Cardiac fibroblast (primary cell): ENCODE results near the gene NLRP6.

Source experiments
- DNase-seq, 2 donors: peaks; one replicate each; pipeline versions ENCODE4 v3.0.0 to v3.0.0-alpha.2; 2010; ENCODE audit warnings: low read depth in 2 of 2
- H3K4me3 ChIP-seq, 2 donors: replicated peaks in 1 of 2; 1 replicate in 1 of 2; 2 replicates in 1 of 2; pipeline ENCODE4 v1.5.1; 2011; ENCODE audit warnings: low read depth in 2 of 2, low read length in 2 of 2, mild to moderate bottlenecking in 2 of 2, moderate library complexity in 1 of 2
- TF ChIP-seq, protein P1 (sequence below): IDR thresholded peaks from one replicate; pipeline ENCODE4 v1.5.1; 2011; ENCODE audit warnings: low read depth, mild to moderate bottlenecking, low read length, inconsistent platforms

Gene NLRP6

DNA sequence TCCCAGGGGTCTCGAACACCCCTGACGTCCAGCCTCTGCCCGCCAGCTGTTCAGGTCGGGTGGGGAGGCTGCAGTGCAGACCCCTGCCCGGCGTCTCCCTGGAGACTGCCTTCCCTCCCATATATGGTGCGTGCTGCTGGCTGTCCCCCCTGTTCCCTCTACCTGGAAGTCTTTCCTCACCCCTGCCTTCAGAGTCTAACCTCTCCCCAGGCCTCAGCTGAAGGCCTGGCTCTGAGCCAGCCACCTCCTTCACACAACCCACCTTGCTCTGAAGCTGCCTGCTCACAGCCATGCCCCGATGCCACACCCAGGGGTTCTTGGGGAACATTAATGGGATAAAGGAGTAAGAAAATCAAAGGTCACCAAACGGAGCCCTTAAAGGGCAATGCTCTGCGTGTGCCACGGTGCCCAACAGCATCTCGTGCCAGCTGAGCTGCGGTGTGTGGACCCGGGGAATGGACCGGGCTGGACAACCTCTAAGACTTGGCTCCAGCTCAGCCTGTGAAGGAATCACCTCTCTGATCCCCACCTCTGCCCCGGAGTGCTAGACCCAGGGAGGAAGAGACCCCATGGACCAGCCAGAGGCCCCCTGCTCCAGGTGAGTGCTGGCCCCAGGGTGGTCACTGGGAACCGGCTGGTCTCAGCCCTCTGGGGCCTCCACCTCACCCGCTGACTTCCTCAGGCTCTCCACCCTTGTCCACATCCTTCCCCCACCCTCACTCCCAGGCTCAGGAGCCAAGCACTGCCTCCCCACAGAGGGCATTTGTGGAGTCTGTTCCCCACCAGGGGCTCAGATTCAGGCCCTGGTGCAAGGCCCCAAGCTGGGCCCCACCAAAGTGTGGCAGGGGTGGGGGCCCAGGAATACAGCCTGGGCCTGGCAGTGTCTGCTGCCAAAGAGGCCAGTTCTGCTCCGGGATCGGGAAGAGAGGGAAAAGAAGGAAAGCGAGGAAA lies at the start of gene NLRP6:
TSS of gene NLRP6 (plus strand) at position 407 of the 951 bp plus-strand sequence. CDS start at position 570, 163 bp downstream.
- no peak within 1 kb of the TSS for H3K4me3 ChIP-seq
- no peak for DNase-seq
- TF ChIP-seq, protein P1, sequence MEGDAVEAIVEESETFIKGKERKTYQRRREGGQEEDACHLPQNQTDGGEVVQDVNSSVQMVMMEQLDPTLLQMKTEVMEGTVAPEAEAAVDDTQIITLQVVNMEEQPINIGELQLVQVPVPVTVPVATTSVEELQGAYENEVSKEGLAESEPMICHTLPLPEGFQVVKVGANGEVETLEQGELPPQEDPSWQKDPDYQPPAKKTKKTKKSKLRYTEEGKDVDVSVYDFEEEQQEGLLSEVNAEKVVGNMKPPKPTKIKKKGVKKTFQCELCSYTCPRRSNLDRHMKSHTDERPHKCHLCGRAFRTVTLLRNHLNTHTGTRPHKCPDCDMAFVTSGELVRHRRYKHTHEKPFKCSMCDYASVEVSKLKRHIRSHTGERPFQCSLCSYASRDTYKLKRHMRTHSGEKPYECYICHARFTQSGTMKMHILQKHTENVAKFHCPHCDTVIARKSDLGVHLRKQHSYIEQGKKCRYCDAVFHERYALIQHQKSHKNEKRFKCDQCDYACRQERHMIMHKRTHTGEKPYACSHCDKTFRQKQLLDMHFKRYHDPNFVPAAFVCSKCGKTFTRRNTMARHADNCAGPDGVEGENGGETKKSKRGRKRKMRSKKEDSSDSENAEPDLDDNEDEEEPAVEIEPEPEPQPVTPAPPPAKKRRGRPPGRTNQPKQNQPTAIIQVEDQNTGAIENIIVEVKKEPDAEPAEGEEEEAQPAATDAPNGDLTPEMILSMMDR: no peak

- DNase-seq: no peak
- H3K4me3 ChIP-seq: no peak overlapping the region
- TF ChIP-seq, protein P1: no peak
These were observed 47.8 kb upstream of the NLRP6 start for GRCh38 chr11:230431-230830.

DNA sequence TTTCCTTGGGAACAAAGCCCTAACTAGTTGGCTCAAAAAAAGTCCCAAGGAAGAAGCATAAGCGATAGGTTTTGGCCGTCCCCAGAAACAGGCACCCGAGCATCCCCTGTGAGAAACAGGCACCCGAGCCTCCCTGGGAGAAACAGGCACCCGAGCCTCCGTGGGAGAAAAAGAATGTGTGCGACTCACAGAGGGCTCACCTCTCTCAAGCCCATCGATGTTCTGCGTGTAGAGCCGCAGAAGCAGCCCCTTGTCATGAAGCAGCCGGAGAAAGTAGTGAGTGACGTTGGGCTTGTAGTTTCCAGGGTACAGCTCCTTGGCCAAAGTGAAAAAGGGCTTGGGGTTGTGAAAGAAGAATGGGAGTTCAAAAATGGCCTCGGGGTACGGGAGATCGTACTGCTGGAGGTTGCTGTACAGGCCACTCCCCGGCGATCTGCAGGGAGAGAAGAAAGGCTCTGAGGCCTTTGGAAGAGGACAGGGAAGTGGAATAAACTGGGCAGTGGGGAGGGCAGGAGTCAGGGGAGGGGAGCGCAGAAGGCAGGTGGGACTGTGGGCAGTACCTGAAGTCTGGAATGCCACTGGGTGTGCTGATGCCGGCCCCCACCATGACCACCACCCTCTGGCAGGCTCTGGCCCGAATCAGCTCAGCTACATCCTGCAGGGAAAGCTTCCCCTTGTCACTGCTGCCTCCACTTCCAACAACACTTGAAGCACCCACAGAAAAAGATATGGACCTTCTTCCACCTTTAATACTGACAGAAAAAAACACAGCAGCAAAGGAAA lies 45.2 kb upstream of the NLRP6 start:
- DNase-seq: no peak
- no peak overlapping the region for H3K4me3 ChIP-seq
- TF ChIP-seq, protein P1: no peak

DNA sequence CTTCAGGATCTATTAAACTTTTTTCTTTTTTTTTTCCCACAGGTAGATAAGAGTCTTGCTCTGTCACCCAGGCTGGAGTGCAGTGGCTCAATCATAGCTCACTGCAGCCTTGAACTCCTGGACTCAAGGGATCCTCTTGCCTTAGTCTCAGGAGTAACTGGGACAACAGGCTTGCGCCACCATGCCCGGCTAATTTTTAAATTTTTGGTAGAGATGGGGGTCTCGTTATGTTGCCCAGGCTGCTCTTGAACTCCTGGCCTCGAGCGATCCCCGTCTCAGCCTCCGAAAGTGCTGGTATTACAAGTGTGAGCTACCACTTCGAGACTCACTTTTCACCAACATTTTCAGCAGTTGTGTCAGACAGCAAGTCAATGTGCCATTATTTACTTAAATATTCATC lies 43.0 kb upstream of the NLRP6 start:
- no peak for DNase-seq
- H3K4me3 ChIP-seq: peak overlapping the region; percentile 71 to 83
- TF ChIP-seq, protein P1: no peak

DNA sequence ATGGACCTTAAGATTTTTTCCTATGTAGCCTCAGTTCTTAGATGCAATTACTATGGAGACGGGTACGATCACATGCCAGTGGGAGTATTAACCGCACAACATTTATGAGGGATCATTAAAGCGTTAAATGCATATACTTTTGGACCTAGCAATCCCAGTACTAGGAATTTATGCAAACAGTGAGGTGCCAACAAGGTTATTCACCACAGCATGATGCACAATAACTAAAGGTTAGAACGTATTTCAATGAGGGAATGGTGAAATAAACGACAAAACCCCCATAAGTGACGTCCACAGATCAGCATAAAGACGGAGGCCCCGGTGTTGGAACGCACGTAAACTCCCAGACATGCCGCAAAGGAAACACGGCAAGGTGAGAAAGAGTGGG lies 42.6 kb upstream of the NLRP6 start:
- TF ChIP-seq, protein P1: no peak
- no peak for DNase-seq
- H3K4me3 ChIP-seq: peak overlapping the region; percentile 71 to 83

DNA sequence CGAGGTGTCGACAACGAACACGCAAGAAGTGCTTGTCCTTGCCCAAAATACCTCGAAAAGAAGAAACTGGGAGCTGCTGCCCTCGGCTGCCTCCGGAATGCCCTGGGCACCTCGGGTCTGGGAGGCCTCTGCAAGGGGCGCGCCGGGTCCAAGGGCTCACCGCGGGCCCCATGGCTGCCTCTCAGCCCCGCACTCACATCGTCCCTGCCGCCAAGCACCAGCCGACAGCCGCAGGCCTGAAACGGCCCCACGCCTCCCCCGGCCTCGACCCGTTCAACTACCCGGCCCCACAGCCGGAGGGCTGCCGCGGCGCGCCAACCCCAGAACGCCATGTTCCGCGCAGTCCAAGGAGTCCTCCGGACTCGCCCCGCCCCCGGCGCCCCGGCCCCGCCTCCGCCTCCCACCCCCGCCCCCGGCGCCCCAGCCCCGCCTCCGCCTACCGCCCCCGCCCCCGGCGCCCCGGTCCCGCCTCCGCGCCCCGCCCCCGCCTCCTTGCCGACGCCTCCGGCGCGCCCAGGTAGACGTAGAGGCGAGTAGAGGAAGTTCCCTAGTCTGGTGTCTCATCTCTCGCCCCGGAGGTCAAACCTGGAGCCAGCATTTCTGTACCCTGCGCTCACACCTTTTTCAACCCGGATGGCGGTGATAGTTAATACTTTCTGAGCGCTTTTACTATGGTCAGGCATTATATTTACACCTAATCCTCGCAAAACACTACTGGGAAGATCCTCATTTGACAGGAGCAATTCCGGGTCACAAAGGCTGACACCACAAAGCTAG lies 42.0 kb upstream of the NLRP6 start, which contains the start of gene SIRT3:
TSS of gene SIRT3 (minus strand) at position 346 of the 777 bp plus-strand sequence. CDS start at position 332, 14 bp downstream.
- DNase-seq: peak; percentile 82
- H3K4me3 ChIP-seq: peak within 1 kb of the TSS; percentile 96
- TF ChIP-seq, protein P1: no peak
